Measurements from ENCODE around the gene KLF8. TPM values are rescaled to one million over a fixed set of nuclear protein-coding genes. Genes with fewer than 3 reads are reported as not detected.

Gene KLF8
- total RNA-seq, 1 experiment from 2014 or later: 7.3 TPM

- no peak overlapping the region for H2BK120ac ChIP-seq (ENCODE audit: low read depth, low read length, poor library complexity, severe bottlenecking)
- no peak overlapping the region for H4K91ac ChIP-seq (ENCODE audit: insufficient read length, low read depth, low read length)
- no peak overlapping the region for H3T11ph ChIP-seq (ENCODE audit: low read length)
- no peak overlapping the region for H3K4me2 ChIP-seq (ENCODE audit: insufficient read depth, insufficient read length, low read length)
- H4K8ac ChIP-seq (replicated peaks; ENCODE audit: insufficient read length, low read depth, low read length): no peak overlapping the region
- H3K9ac ChIP-seq (ENCODE audit: extremely low read depth, insufficient read length, low read length): no peak overlapping the region
- no peak overlapping the region for H3K18ac ChIP-seq (ENCODE audit: insufficient read length, low read depth, low read length)
- H3K79me1 ChIP-seq (ENCODE audit: insufficient read depth, low read depth, low read length, poor library complexity, severe bottlenecking): no peaks in the 10 kb centered on the region
- H3K23me2 ChIP-seq (ENCODE audit: insufficient read length, low read depth, low read length, poor library complexity, severe bottlenecking): no peaks in the 10 kb centered on the region
- H2BK15ac ChIP-seq (ENCODE audit: low read depth, low read length): no peak overlapping the region
- peaks cover 0 to 8% (median 6%) of the 10 kb centered on the region in 3 experiments; a peak in 4 of 7 replicates for H3K36me3 Mint-ChIP-seq (ENCODE audit: insufficient read depth in 1 of 3, low read depth in 3 of 3)
- H3K4me3 Mint-ChIP-seq: no peak overlapping the region
- H2BK20ac ChIP-seq (ENCODE audit: low read depth, low read length, poor library complexity, severe bottlenecking): no peak overlapping the region
- H3K4me1 ChIP-seq (ENCODE audit: insufficient read depth, low read length): no peaks in the 10 kb centered on the region
- no peak overlapping the region for H3K56ac ChIP-seq (ENCODE audit: insufficient read length, low read depth, low read length)
- H3K27me3 ChIP-seq (ENCODE audit: insufficient read depth, low read length): no peaks in the 10 kb centered on the region
- H3K14ac ChIP-seq (ENCODE audit: insufficient read depth, low read length): no peak overlapping the region
- no peak for DNase-seq
- TF ChIP-seq CTCF (conservative IDR thresholded peaks at IDR 0.05): peak; percentile 46; the same call in 2 of the 3 replicates
- no peak overlapping the region for H2BK5ac ChIP-seq (ENCODE audit: insufficient read length, low read length)
- H2AFZ ChIP-seq (ENCODE audit: low read length): no peak overlapping the region
- no peaks in the 10 kb centered on the region for H3K79me2 ChIP-seq (ENCODE audit: insufficient read depth, low read length)
- peaks cover 15% of the 10 kb centered on the region for H3K9me3 ChIP-seq (ENCODE audit: control insufficient read depth, low read depth, low read length)
- no peak overlapping the region for H3K4ac ChIP-seq (ENCODE audit: low read depth, low read length)
- no peaks in the 10 kb centered on the region for H4K20me1 ChIP-seq (ENCODE audit: control insufficient read depth, insufficient read depth, insufficient read length)
- H3K27ac Mint-ChIP-seq: no peak overlapping the region; a peak in 1 of 7 replicates
- no peak overlapping the region for H2AK5ac ChIP-seq (ENCODE audit: insufficient read length, low read length)
- no peak overlapping the region for H3K27ac ChIP-seq (ENCODE audit: insufficient read length, low read depth, low read length)
- H3K27me3 Mint-ChIP-seq (ENCODE audit: low read depth): no peaks in the 10 kb centered on the region
- no CpG with 5 or more reads among the region's 4 CpGs for WGBS (ENCODE audit: extremely low coverage, insufficient read length, low lambda C conversion rate)
- H4K5ac ChIP-seq (ENCODE audit: insufficient read length, low read depth, low read length): no peak overlapping the region
- peaks cover 54 to 57% of the 10 kb centered on the region in 2 experiments for H3K9me3 Mint-ChIP-seq
- no peaks in the 10 kb centered on the region for H3K4me1 Mint-ChIP-seq
- H2BK12ac ChIP-seq (ENCODE audit: insufficient read length, low read depth, low read length): no peak overlapping the region
- H3K23ac ChIP-seq (ENCODE audit: insufficient read length, low read depth, low read length): no peak overlapping the region
Measured at GRCh38 chrX:56219700-56220099, 12.5 kb upstream of the KLF8 start.

Data from H9 (cell line).